Stimulated activated CD4-positive, alpha-beta T cell treated with anti-CD3 and anti-CD28 coated beads, Interleukin-12 subunit alpha, Interleukin-12 subunit beta, amount 100 ng/mL, for 48 hours (primary cell): ENCODE results near the gene ATPAF2.
A peak's percentile ranks its signal among the peaks of the same experiment; 100 is the strongest.

Source experiments
- DNase-seq, 3 donors: peaks; one replicate each; pipeline ENCODE4 v3.0.0-alpha.2; 2020; ENCODE audit warnings: low read depth in 2 of 3, low spot score in 1 of 3

ATPAF2 gene

GRCh38 chr17:18040261-18040858, 1.4 kb upstream of the ATPAF2 start:
- DNase-seq = no peak

GRCh38 chr17:18039535-18040260, 730 bp upstream of the ATPAF2 start:
- DNase-seq = peak in 2 of 3 donors; percentile 5 to 10

GRCh38 chr17:18038149-18038850, 668 bp downstream of the ATPAF2 start:
- DNase-seq = peak in 2 of 3 donors; percentile 12 to 29

GRCh38 chr17:18037486-18037885, 1.5 kb downstream of the ATPAF2 start:
- no peak for DNase-seq

- DNase-seq = no peak
Observed at GRCh38 chr17:18035704-18036103, 3.3 kb downstream of the ATPAF2 start.

GRCh38 chr17:18033442-18034099, 5.4 kb downstream of the ATPAF2 start:
- DNase-seq = peak in 2 of 3 donors; percentile 23 to 49

DNA sequence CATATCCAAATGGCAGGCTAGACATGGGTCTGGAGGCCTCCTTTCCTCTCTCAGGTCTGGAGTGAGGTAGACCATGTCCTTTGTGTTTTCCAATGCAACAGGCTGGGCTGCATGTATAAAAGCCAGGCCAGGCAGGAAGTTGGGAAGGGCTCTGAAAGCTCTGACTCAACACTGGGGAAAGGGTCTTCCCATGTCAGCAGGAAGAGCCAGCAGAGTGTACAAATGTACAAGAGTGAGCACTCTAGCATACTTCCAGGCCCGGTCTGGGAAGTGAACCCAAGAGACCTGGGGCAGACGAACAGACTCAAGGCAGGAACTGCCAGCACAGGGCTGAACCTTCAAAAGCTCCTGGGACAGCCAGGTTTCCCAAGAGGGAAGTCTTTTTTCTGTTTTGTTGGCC, 7.0 kb downstream of the ATPAF2 start:
- no peak for DNase-seq

GRCh38 chr17:18028952-18029540, 9.9 kb downstream of the ATPAF2 start:
- DNase-seq = no peak

GRCh38 chr17:18028114-18028951, 10.6 kb downstream of the ATPAF2 start:
- no peak for DNase-seq

- DNase-seq = no peak
Observed at GRCh38 chr17:18027280-18027679, 11.7 kb downstream of the ATPAF2 start.

- DNase-seq = no peak
Observed at GRCh38 chr17:18025945-18026776, 12.8 kb downstream of the ATPAF2 start.

DNA sequence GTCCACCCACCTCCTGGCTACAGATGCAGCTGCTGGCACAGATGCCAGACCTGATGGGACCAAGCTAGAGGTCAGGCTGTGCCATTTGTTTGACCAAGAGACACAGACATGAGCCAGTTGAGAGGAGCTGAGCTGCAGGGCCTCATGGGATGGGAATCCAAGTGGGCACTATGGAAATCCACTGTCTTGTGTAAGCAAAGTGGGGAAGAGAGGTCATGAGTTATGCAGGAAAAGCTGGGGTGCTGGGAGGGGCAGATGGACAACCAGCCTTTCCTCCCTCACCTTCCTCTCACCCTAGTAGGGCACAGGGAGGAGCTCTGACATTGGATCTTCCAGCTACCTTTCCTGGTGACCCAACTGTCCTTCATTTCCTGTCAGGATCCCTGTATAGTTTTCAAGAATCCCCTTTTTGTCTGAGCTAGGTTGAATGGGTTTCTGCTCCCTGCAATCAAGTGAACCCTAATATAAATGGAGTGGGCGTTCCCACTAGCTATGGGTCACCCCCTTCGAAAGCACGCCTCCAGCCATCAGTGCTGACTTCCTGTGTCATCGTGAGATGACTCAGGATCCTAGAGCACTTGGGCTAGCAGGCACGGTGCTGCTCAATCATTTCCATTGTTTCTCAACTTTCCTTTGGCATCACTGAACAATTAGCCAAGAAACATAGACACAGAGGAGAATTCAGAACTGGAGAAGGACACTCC, 13.6 kb downstream of the ATPAF2 start:
- DNase-seq = peak in 1 of 3 donors; percentile 10

DNA sequence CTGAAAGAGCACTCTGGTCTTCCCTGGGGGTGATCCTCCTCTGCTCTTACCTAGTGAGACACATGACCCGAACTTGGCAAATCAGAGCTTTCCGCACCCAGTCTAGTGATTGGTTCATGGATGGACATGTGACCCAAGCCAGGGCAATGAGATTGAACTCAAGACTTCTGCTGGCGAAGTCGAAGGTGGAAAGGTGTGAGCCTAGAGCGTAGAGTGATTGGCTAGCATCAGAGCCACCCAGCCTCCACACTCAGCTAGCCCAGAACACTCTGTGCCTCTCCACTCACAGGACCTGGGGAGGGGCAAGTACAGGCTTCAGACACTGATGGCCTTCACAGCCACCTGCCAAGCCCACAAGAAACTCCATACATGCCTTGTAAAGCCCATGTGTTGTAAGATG, 17.6 kb downstream of the ATPAF2 start:
- DNase-seq = no peak

DNA sequence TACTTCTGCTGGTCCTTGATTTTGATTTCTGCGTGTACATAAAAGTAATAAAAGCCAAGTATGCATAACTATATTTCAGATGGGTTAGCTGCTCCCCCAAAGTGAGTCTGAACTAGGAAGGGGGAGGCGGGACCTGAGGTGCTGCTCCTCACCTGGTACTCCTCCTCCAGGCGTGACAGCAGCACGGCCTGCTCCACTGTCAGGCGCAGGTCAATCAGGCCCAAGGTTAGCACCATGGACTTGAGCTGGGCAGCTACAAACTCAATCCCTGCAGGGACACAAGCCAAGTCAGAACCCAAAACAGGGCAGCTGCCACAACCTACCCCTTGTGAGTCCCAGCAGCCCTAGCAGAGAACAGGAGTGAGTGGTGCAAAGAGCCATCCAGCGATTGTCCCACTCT, 18.0 kb downstream of the ATPAF2 start:
- DNase-seq = no peak

DNA sequence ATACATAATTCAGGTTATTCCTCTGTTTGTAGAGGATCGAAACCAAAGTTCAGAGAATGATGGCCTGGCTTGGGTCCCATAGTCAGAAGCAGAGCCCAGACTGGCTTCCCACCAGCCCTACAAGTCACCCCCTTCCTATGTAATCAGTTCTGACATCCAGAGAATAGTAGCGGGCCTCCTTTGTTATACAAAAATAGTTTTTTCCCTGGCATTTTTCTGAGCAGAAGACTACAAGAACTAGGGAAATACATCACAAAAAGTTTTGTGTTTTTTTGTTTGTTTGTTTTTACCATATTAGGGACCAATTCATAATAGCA, 19.2 kb downstream of the ATPAF2 start:
- no peak for DNase-seq

DNA sequence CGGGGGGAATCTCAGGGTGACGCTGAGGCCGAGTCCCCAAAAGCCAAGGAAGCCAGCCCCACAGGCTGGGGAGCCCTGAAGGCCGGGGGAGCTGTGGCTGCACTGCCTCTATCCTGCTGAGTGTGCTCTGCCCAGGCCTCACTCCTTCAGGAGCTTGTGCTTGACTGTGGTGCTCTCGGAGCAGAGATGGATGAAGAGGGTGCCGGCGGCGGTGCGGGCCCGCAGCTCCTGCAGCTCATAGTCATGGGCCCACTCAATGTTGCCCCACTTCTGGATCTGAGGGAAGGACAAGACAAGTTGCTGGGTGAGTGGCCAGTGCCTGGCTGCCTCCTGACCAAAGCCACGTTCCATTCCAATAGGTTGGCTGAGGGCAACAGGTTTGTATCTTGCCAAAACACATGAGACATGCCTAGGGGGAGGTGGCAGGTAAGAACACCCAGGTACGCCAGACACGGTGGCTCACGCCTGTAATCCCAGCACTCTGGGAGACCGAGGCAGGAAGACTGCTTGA, 20.5 kb downstream of the ATPAF2 start:
- DNase-seq = no peak

GRCh38 chr17:18017958-18018357, 21.0 kb downstream of the ATPAF2 start:
- DNase-seq = no peak

DNA sequence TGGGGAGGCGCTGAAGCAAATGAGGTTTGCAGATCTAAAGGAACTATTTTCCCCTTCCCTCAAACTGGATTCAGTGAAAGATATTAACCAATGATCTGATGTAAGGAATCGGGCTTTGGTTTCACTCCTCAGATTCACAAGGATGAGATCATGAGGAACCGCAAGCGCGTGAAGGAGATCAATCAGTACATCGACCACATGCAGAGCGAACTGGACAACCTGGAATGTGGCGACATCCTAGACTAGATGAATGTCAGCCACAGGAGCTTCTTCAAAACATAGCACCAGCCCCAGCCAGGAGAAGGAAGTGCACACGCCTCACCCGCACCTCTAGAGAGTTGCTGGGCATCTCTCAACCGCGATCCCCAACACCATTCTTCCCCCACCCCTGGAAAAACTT, 22.5 kb downstream of the ATPAF2 start:
- no peak for DNase-seq

DNA sequence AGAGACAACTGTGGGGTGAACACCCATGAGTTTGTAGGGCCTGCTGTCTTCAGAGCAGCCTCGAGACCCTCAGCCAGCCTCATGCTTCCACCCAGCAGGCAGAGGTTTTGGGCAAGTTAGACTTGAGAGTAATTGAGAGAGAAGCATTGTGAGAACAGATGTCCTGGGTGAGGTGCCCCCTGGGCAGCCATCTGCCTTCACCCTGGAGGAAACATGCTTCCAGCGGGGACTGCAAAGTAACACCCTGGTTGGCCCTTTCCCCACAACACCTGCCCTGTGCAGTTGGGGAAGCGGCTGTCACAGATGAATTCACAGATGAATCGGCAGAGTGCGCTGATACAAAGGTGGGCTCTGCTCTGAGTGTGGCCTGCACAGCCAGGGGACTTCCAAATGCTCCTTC, 23.4 kb downstream of the ATPAF2 start:
- no peak for DNase-seq
